ENCODE measurements around the gene CPEB4.

CPEB4 gene

GRCh38 chr5:173973616-173973969 is 85.4 kb downstream of the CPEB4 start:
- DNase-seq (ENCODE audit: low read depth), result no peak

GRCh38 chr5:173974688-173975239 is 86.6 kb downstream of the CPEB4 start:
- DNase-seq (ENCODE audit: low read depth), result no peak

- DNase-seq (ENCODE audit: low read depth), result no peak
Measured at GRCh38 chr5:173981185-173981761, 93.1 kb downstream of the CPEB4 start.

- no peak for DNase-seq (ENCODE audit: low read depth)
Measured at GRCh38 chr5:173984218-173984617, 96.1 kb downstream of the CPEB4 start.

- no peak for DNase-seq (ENCODE audit: low read depth)
Measured at GRCh38 chr5:173988554-173989431, 100.6 kb downstream of the CPEB4 start, which contains the start of gene C5orf47. Gene C5orf47 (plus strand): TSS chr5:173989170. CDS start chr5:173989264, 94 bp downstream.

- no peak for DNase-seq (ENCODE audit: low read depth)
Measured at GRCh38 chr5:173989432-173990082, 101.4 kb downstream of the CPEB4 start.

GRCh38 chr5:173997331-173997730 is 109.2 kb downstream of the CPEB4 start:
- DNase-seq (ENCODE audit: low read depth), result no peak

- DNase-seq (ENCODE audit: low read depth), result no peak
Measured at GRCh38 chr5:173998531-173998930, 110.4 kb downstream of the CPEB4 start.

- DNase-seq (ENCODE audit: low read depth), result no peak
Measured at GRCh38 chr5:174000076-174000475, 111.9 kb downstream of the CPEB4 start.

- DNase-seq (ENCODE audit: low read depth), result no peak
Measured at GRCh38 chr5:174003795-174004194, 115.6 kb downstream of the CPEB4 start.

- no peak for DNase-seq (ENCODE audit: low read depth)
Measured at GRCh38 chr5:174008922-174009321, 120.8 kb downstream of the CPEB4 start.

- no peak for DNase-seq (ENCODE audit: low read depth)
Measured at GRCh38 chr5:174010365-174010764, 122.2 kb downstream of the CPEB4 start.

- no peak for DNase-seq (ENCODE audit: low read depth)
Measured at GRCh38 chr5:174011441-174011840, 123.3 kb downstream of the CPEB4 start.

Data from activated T-helper 9 cell treated with anti-CD3 and anti-CD28 coated beads, Interleukin-2, amount 50 U/mL, for 16 hours (primary cell).